GM21737 (cell line): ENCODE measurements around the gene SPEG.

Experiments
- ATAC-seq: cut with Tn5 transposase; IDR thresholded peaks from one replicate; pipeline ENCODE4 v1.9.1; 2021; ENCODE audit warnings: mild to moderate bottlenecking, moderate library complexity; ENCODE audit not compliant: unreplicated experiment

The SPEG gene

DNA sequence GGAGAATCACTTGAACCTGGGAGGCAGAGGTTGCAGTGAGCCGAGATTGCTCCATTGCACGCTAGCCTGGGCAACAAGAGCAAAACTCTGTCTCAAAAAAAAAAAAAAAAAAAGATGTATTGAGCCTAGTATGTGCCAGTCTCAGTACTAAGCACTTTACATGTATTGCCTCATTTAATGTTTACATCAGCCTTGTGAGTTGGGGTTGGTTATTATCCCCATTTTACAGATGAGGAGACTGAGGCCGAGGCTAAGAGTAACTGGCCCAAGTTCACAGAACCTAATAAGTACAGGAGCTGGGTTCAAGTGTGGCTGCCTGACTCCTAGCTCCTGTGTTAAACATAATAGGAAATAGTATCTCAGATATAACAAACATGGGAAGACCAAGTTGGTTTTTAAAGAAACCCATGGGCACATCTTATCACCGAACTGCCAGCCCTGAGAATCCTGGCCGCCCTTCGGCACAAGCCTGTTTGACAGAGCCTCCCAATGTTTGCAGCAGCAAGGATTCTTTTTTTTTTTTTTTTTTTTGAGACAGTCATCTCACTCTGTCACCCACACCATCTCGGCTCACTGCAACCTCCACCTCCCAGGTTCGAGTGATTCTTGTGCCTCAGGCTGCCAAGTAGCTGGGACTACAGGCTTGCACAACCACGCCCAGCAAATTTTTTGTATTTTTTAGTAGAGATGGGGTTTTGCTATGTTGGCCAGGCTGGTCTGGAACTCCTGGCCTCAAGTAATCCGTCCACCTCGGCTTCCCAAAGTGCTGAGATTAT is 39.8 kb downstream of the SPEG start:
- ATAC-seq, result no peak

GRCh38 chr2:219475278-219475677 is 40.6 kb downstream of the SPEG start:
- no peak for ATAC-seq

DNA sequence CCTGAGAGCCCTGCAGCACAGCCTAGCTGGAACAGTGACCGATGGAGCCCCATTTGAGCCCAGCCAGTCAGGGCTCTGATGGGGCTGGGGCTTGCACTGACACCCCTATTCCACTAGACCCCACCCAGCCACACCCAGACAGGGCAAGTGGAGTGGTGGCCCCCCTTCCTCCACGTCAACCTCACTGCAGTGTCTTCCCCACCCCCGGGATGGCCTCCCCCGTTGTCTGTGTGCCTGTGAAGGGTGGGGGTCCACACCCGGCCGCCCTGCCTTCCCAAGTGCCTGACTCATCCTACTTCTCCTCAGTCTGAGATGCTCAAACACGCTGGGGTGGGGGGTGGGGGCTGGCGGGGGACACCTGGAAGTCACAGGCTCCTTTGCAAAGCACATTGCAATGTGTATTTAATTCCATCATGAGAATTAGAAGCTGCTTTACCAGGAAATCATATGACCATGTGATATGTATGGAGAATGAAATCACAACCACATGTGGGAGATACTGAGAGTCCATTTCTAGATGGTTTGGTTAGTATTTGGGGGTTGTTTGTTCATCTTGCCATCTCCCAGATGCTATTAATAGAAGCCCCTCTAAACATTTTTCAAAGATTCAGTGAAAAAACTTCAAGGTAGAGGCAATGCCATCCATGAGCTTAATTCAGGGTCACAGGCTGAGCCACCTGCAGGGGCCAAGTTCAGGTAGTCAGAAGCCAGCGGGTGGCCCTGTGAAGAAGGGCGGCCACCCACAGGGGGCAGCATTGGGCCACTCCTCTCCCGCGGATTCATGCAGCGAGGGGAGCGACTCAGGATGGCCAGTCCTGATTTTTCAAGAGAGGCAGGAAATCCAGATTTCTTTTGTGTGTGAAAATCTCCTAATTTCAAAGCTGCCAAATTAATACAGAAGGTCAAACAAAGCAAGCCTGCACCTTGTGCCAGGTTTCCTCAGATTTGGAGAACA is 41.3 kb downstream of the SPEG start:
- no peak for ATAC-seq

- ATAC-seq, result no peak
Observed at GRCh38 chr2:219476652-219477151, 42.1 kb downstream of the SPEG start.

DNA sequence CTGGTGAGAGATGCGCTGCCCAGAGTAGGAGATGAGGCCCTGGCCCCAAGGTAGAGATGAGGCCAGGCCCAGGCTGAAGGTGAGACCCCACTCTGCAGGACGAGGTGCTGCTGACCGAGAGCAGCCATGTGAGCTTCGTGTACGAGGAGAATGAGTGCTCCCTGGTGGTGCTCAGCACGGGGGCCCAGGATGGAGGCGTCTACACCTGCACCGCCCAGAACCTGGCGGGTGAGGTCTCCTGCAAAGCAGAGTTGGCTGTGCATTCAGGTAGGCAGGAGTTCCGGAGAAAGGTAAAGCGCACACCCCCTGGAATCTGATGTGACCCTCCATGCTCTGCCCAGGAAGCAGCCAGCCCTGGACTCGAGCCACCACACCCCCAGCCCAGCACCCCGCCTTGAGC is 42.5 kb downstream of the SPEG start:
- no peak for ATAC-seq

DNA sequence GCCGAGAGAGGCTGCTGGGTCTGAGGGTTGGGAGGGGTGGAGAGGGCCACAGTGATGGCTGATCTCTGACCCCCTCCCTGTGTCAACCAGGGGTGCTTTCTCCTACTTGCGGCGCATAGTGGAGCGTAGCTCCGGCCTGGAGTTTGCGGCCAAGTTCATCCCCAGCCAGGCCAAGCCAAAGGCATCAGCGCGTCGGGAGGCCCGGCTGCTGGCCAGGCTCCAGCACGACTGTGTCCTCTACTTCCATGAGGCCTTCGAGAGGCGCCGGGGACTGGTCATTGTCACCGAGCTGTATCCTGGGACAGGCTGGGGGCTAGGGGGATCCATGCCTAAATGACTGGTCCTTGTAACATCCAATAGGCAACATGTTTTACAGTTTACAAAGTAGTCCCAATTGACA is 43.2 kb downstream of the SPEG start:
- no peak for ATAC-seq

GRCh38 chr2:219478916-219479315 is 44.3 kb downstream of the SPEG start:
- ATAC-seq, result no peak

DNA sequence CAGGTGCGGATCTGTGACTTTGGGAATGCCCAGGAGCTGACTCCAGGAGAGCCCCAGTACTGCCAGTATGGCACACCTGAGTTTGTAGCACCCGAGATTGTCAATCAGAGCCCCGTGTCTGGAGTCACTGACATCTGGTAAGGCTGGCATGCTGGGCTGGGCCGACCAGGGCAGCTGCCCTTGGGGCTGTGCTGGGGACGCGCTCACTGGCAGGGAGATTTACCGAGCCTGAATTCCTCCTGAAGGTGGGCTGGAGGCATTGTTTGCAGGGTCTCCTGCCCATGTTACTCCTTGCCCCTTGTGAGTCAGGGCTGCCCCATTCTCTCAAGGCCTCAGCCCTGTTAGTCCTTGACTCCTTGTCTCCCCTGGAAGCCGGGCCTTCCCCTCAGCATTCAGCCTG is 45.4 kb downstream of the SPEG start:
- ATAC-seq, result no peak

DNA sequence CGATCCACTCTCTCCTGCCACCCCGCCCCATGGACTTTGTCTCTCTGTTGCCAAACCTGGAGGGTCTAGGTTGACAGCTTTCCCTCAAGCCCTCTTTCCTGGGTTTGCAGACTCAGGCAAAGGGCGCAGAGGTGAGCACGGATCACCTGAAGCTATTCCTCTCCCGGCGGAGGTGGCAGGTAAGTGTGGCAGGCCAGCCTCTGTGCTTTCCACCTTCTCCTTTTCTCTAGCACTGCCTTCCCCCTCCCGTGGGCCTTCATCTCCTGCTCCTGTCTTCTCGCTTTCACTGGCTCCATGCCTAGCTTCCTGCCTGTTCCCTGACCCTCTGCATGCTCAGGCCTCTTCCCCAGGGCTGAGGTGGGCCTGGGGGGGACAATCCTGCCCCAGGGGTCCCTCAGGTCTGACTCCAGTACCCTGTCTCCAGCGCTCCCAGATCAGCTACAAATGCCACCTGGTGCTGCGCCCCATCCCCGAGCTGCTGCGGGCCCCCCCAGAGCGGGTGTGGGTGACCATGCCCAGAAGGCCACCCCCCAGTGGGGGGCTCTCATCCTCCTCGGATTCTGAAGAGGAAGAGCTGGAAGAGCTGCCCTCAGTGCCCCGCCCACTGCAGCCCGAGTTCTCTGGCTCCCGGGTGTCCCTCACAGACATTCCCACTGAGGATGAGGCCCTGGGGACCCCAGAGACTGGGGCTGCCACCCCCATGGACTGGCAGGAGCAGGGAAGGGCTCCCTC is 48.2 kb downstream of the SPEG start:
- ATAC-seq, result no peak

GRCh38 chr2:219483451-219484342 is 49.1 kb downstream of the SPEG start:
- no peak for ATAC-seq

DNA sequence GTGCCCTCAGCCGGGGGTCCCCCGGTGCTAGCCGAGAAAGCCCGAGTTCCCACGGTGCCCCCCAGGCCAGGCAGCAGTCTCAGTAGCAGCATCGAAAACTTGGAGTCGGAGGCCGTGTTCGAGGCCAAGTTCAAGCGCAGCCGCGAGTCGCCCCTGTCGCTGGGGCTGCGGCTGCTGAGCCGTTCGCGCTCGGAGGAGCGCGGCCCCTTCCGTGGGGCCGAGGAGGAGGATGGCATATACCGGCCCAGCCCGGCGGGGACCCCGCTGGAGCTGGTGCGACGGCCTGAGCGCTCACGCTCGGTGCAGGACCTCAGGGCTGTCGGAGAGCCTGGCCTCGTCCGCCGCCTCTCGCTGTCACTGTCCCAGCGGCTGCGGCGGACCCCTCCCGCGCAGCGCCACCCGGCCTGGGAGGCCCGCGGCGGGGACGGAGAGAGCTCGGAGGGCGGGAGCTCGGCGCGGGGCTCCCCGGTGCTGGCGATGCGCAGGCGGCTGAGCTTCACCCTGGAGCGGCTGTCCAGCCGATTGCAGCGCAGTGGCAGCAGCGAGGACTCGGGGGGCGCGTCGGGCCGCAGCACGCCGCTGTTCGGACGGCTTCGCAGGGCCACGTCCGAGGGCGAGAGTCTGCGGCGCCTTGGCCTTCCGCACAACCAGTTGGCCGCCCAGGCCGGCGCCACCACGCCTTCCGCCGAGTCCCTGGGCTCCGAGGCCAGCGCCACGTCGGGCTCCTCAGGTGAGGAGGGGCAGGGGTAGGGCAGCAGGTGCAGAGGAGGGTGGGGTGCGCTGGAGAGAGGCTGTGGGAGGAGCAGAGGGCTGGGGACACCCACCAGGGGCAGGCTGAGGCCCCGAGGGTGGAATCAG is 49.9 kb downstream of the SPEG start:
- ATAC-seq, result no peak

- no peak for ATAC-seq
Observed at GRCh38 chr2:219485201-219485580, 50.5 kb downstream of the SPEG start.

DNA sequence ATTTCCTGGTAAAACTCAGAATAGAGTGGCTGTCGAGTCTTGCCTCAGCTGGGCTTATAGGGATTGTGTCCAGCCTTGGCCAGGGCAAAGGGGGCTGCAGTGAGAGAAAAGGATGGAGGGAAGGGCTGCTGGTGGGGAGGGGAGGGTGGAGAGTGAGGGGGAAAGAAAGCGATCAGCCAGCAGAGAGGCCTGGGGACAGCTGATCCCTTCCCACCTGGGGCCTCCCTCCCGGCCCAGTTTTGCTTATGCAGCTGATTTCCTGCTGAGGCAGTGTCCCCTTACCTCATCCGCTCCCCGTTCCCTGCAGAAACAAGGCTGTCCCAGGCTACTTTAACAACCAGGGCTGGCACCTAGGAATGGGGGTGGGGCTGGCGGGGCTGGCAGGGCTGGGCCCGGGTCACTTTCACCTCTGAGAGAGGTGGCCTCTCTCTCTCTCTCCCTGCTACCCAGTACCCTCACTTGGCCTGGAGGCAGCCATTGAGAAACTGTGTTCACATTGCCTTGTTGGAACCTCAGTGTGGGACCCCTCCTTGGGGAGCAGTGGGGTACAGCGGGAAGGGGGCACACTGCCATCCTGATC is 51.8 kb downstream of the SPEG start:
- ATAC-seq, result no peak

GRCh38 chr2:219488149-219488843 is 53.7 kb downstream of the SPEG start:
- no peak for ATAC-seq

DNA sequence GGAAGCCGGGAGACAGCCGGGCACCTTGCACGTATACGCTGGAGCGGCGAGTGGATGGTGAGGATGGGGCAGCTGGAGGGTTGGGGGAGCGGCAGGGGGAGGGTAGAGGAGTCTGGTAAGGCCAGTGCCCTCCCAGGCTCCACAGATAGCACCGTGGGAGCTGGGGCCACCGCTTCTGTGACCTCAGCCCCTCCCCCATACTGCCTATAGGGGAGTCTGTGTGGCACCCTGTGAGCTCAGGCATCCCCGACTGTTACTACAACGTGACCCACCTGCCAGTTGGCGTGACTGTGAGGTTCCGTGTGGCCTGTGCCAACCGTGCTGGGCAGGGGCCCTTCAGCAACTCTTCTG is 54.2 kb downstream of the SPEG start:
- no peak for ATAC-seq

DNA sequence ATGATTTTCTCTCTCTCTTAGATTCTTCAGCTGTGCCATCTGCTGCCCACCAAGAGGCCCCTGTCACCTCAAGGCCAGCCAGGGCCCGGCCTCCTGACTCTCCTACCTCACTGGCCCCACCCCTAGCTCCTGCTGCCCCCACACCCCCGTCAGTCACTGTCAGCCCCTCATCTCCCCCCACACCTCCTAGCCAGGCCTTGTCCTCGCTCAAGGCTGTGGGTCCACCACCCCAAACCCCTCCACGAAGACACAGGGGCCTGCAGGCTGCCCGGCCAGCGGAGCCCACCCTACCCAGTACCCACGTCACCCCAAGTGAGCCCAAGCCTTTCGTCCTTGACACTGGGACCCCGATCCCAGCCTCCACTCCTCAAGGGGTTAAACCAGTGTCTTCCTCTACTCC is 54.7 kb downstream of the SPEG start:
- ATAC-seq, result no peak

GRCh38 chr2:219490186-219490585 is 55.5 kb downstream of the SPEG start:
- ATAC-seq, result no peak

GRCh38 chr2:219490600-219491130 is 56.0 kb downstream of the SPEG start:
- no peak for ATAC-seq
